Measurements from ENCODE around the gene RBM26. TPM values are rescaled to one million over a fixed set of nuclear protein-coding genes. Genes with fewer than 3 reads are reported as not detected.

The RBM26 gene
- total RNA-seq, 4 donors from 2014 or later: 21.1 to 43.1 (median 26.9) TPM

GRCh38 chr13:79346300-79346914 lies 59.6 kb downstream of the RBM26 start:
- WGBS, 2 donors (ENCODE audit: low coverage in 1 of 2): 100% methylated on average over 6 of the region's 6 CpGs; no CpG with 5 or more reads in 1 of the 2 donors
- peaks cover 0 to 61% of the 10 kb centered on the region in 2 donors for H3K36me3 ChIP-seq

GRCh38 chr13:79341202-79341601 lies 64.9 kb downstream of the RBM26 start:
- Histone ChIP-seq H3K9me3 (no peaks in the 10 kb centered on the region), H3K36me3 (peaks cover 0 to 98% of the 10 kb centered on the region in 2 donors), H3K27me3 (no peaks in the 10 kb centered on the region), H3K4me1 (no peaks in the 10 kb centered on the region), H3K27ac (no peak overlapping the region), H3K4me3 (no peak overlapping the region)
- WGBS, 2 donors (ENCODE audit: low coverage in 1 of 2): 95 to 100% methylated on average over 1 of the region's 1 CpG
- TF ChIP-seq CTCF (IDR thresholded peaks at IDR 0.05) (no peak), EP300 (IDR thresholded peaks at IDR 0.05) (no peak), POLR2AphosphoS5 (IDR thresholded peaks at IDR 0.05) (no peak), POLR2A (IDR thresholded peaks at IDR 0.05) (no peak)
- ATAC-seq: no peak

More at GRCh38 chr13:79346300-79346914, 59.6 kb downstream of the RBM26 start:
- H3K27ac ChIP-seq: no peak overlapping the region
- no peaks in the 10 kb centered on the region for H3K27me3 ChIP-seq
- no peak for ATAC-seq
- no peak overlapping the region for H3K4me3 ChIP-seq
- H3K9me3 ChIP-seq: no peaks in the 10 kb centered on the region
- no peaks in the 10 kb centered on the region for H3K4me1 ChIP-seq
- TF ChIP-seq CTCF (IDR thresholded peaks at IDR 0.05) (no peak), POLR2AphosphoS5 (IDR thresholded peaks at IDR 0.05) (no peak), EP300 (IDR thresholded peaks at IDR 0.05) (no peak), POLR2A (IDR thresholded peaks at IDR 0.05) (no peak)

GRCh38 chr13:79340490-79340889 lies 65.6 kb downstream of the RBM26 start:
- Histone ChIP-seq H3K36me3 (peaks cover 0 to 100% of the 10 kb centered on the region in 2 donors), H3K4me3 (no peak overlapping the region), H3K27ac (no peak overlapping the region), H3K27me3 (no peaks in the 10 kb centered on the region), H3K9me3 (no peaks in the 10 kb centered on the region), H3K4me1 (no peaks in the 10 kb centered on the region)
- no peak for ATAC-seq
- WGBS, 2 donors (ENCODE audit: low coverage in 1 of 2): 77 to 100% methylated on average over 2 of the region's 2 CpGs
- no peak for TF ChIP-seq POLR2A (IDR thresholded peaks at IDR 0.05)

GRCh38 chr13:79338343-79338742 lies 67.7 kb downstream of the RBM26 start:
- no peaks in the 10 kb centered on the region for H3K27me3 ChIP-seq
- no peaks in the 10 kb centered on the region for H3K4me1 ChIP-seq
- no peak overlapping the region for H3K27ac ChIP-seq
- H3K9me3 ChIP-seq: no peaks in the 10 kb centered on the region
- H3K36me3 ChIP-seq: peaks cover 0 to 100% of the 10 kb centered on the region in 2 donors
- TF ChIP-seq POLR2AphosphoS5 (IDR thresholded peaks at IDR 0.05): no peak
- TF ChIP-seq CTCF (IDR thresholded peaks at IDR 0.05): no peak
- TF ChIP-seq EP300 (IDR thresholded peaks at IDR 0.05): no peak
- no peak for TF ChIP-seq POLR2A (IDR thresholded peaks at IDR 0.05)
- H3K4me3 ChIP-seq: no peak overlapping the region
- 100% methylated on average over 3 of the region's 3 CpGs; no CpG with 5 or more reads in 1 of the 2 donors for WGBS, 2 donors (ENCODE audit: low coverage in 1 of 2)
- no peak for ATAC-seq

- H3K36me3 ChIP-seq: peaks cover 0 to 97% of the 10 kb centered on the region in 2 donors
- H3K27me3 ChIP-seq: no peaks in the 10 kb centered on the region
- H3K27ac ChIP-seq: no peak overlapping the region
- ATAC-seq: no peak
- no peaks in the 10 kb centered on the region for H3K9me3 ChIP-seq
- TF ChIP-seq POLR2AphosphoS5 (IDR thresholded peaks at IDR 0.05) (no peak), CTCF (IDR thresholded peaks at IDR 0.05) (no peak), EP300 (IDR thresholded peaks at IDR 0.05) (no peak), POLR2A (IDR thresholded peaks at IDR 0.05) (no peak)
- H3K4me3 ChIP-seq: no peak overlapping the region
- no peaks in the 10 kb centered on the region for H3K4me1 ChIP-seq
- 81 to 86% methylated on average over 8 to 12 of the region's 12 CpGs for WGBS, 2 donors (ENCODE audit: low coverage in 1 of 2)
Observed at GRCh38 chr13:79336966-79337365, 69.1 kb downstream of the RBM26 start.

Data from gastroesophageal sphincter (tissue), 4 donors.